Measurements from ENCODE around the gene PARD3B. TPM values are rescaled to one million over a fixed set of nuclear protein-coding genes. Genes with fewer than 3 reads are reported as not detected.

Gene PARD3B
- total RNA-seq, 1 donor from 2014 or later: not detected

GRCh38 chr2:205496370-205496769 lies 951.1 kb downstream of the PARD3B start:
- intact Hi-C loops (cut with micrococcal nuclease): no loop called here
- no peak overlapping the region for H3K4me3 Mint-ChIP-seq
- ATAC-seq (ENCODE audit: low read depth): no peak
- H3K27ac Mint-ChIP-seq: no peak overlapping the region
- no peaks in the 10 kb centered on the region for H3K4me1 Mint-ChIP-seq
- POLR2A ChIA-PET: no interaction called here
- CTCF ChIA-PET: no interaction called here
- H3K27me3 Mint-ChIP-seq: peaks cover 8% of the 10 kb centered on the region
- H3K9me3 Mint-ChIP-seq: no peaks in the 10 kb centered on the region
- no peak for TF ChIP-seq CTCF (IDR thresholded peaks at IDR 0.05)
- no peak for DNase-seq
- H3K36me3 Mint-ChIP-seq (ENCODE audit: low read depth): no peaks in the 10 kb centered on the region

- no peak overlapping the region for H3K27ac Mint-ChIP-seq
- H3K9me3 Mint-ChIP-seq: no peaks in the 10 kb centered on the region
- no peak for ATAC-seq (ENCODE audit: low read depth)
- TF ChIP-seq CTCF (IDR thresholded peaks at IDR 0.05): no peak
- H3K27me3 Mint-ChIP-seq: peaks cover 8% of the 10 kb centered on the region
- H3K4me1 Mint-ChIP-seq: no peaks in the 10 kb centered on the region
- H3K36me3 Mint-ChIP-seq (ENCODE audit: low read depth): no peaks in the 10 kb centered on the region
- intact Hi-C loops (cut with micrococcal nuclease): no loop called here
- ChIA-PET CTCF (no interaction called here), POLR2A (no interaction called here)
- no peak for DNase-seq
- no peak overlapping the region for H3K4me3 Mint-ChIP-seq
Measured at GRCh38 chr2:205496772-205497171, 951.5 kb downstream of the PARD3B start.

GRCh38 chr2:205499006-205499405 lies 953.7 kb downstream of the PARD3B start:
- H3K9me3 Mint-ChIP-seq: no peaks in the 10 kb centered on the region
- DNase-seq (no peak), ATAC-seq (ENCODE audit: low read depth) (no peak)
- CTCF ChIA-PET: no interaction called here
- H3K36me3 Mint-ChIP-seq (ENCODE audit: low read depth): no peaks in the 10 kb centered on the region
- POLR2A ChIA-PET: no interaction called here
- intact Hi-C loops (cut with micrococcal nuclease): no loop called here
- no peak overlapping the region for H3K4me3 Mint-ChIP-seq
- no peak overlapping the region for H3K27ac Mint-ChIP-seq
- peaks cover 6% of the 10 kb centered on the region for H3K27me3 Mint-ChIP-seq
- no peak for TF ChIP-seq CTCF (IDR thresholded peaks at IDR 0.05)
- no peaks in the 10 kb centered on the region for H3K4me1 Mint-ChIP-seq

- ChIA-PET POLR2A (no interaction called here), CTCF (no interaction called here)
- DNase-seq: no peak
- intact Hi-C loops (cut with micrococcal nuclease): no loop called here
- no peaks in the 10 kb centered on the region for H3K4me1 Mint-ChIP-seq
- peaks cover 3% of the 10 kb centered on the region for H3K27me3 Mint-ChIP-seq
- no peak for TF ChIP-seq CTCF (IDR thresholded peaks at IDR 0.05)
- H3K4me3 Mint-ChIP-seq: no peak overlapping the region
- no peaks in the 10 kb centered on the region for H3K36me3 Mint-ChIP-seq (ENCODE audit: low read depth)
- ATAC-seq (ENCODE audit: low read depth): no peak
- H3K9me3 Mint-ChIP-seq: no peaks in the 10 kb centered on the region
- H3K27ac Mint-ChIP-seq: no peak overlapping the region
Measured at GRCh38 chr2:205500065-205500464, 954.8 kb downstream of the PARD3B start.

- Mint-ChIP-seq H3K36me3 (ENCODE audit: low read depth) (no peaks in the 10 kb centered on the region), H3K4me3 (no peak overlapping the region), H3K4me1 (no peaks in the 10 kb centered on the region), H3K27me3 (peaks cover 3% of the 10 kb centered on the region), H3K27ac (no peak overlapping the region), H3K9me3 (no peaks in the 10 kb centered on the region)
- ChIA-PET POLR2A (no interaction called here), CTCF (no interaction called here)
- TF ChIP-seq CTCF (IDR thresholded peaks at IDR 0.05): no peak
- intact Hi-C loops (cut with micrococcal nuclease): no loop called here
- no peak for ATAC-seq (ENCODE audit: low read depth)
- DNase-seq: no peak
Measured at GRCh38 chr2:205500951-205501350, 955.7 kb downstream of the PARD3B start.

All from activated B cell treated with CpG ODN at 0.5 μM for 24 hours (primary cell).